NCI-H526 (cell line): ENCODE measurements around the gene CDC14A.
"Not testable (repeated sequence)": the region's sequence is repeated elsewhere in the genome, so short reads cannot be mapped to it uniquely, and the experiment has no call there.

Experiments used
- DNase-seq, 2 experiments: peaks; one replicate each; lab custom pipeline; 2025; lab: John Stamatoyannopoulos, UW

CDC14A gene

GRCh38 chr1:100404821-100405220, 52.5 kb downstream of the CDC14A start:
- no peak for DNase-seq

GRCh38 chr1:100405902-100406301, 53.6 kb downstream of the CDC14A start:
- peak; percentile 7 to 14 for DNase-seq

- DNase-seq = not testable (repeated sequence)
Observed at GRCh38 chr1:100407390-100407789, 55.1 kb downstream of the CDC14A start.

GRCh38 chr1:100411019-100411418, 58.7 kb downstream of the CDC14A start:
- DNase-seq = no peak

GRCh38 chr1:100411574-100411973, 59.3 kb downstream of the CDC14A start:
- DNase-seq = no peak

- no peak for DNase-seq
Observed at GRCh38 chr1:100413035-100413434, 60.7 kb downstream of the CDC14A start.

GRCh38 chr1:100414693-100415497, 62.6 kb downstream of the CDC14A start:
- DNase-seq = peak in 1 of 2 experiments; percentile 29

GRCh38 chr1:100415498-100415778, 63.1 kb downstream of the CDC14A start:
- no peak for DNase-seq

GRCh38 chr1:100419072-100419471, 66.8 kb downstream of the CDC14A start:
- no peak for DNase-seq

- DNase-seq = no peak
Observed at GRCh38 chr1:100422065-100422464, 69.8 kb downstream of the CDC14A start.

GRCh38 chr1:100423832-100424337, 71.6 kb downstream of the CDC14A start:
- no peak for DNase-seq

GRCh38 chr1:100428160-100428559, 75.9 kb downstream of the CDC14A start:
- DNase-seq = no peak

- DNase-seq = no peak
Observed at GRCh38 chr1:100430325-100430756, 78.0 kb downstream of the CDC14A start.

- no peak for DNase-seq
Observed at GRCh38 chr1:100431954-100432353, 79.6 kb downstream of the CDC14A start.

GRCh38 chr1:100433563-100433962, 81.3 kb downstream of the CDC14A start:
- no peak for DNase-seq

GRCh38 chr1:100434831-100435230, 82.5 kb downstream of the CDC14A start:
- DNase-seq = no peak

GRCh38 chr1:100438375-100438774, 86.1 kb downstream of the CDC14A start:
- no peak for DNase-seq

- DNase-seq = no peak
Observed at GRCh38 chr1:100438789-100439188, 86.5 kb downstream of the CDC14A start.

- no peak for DNase-seq
Observed at GRCh38 chr1:100440075-100440809, 87.9 kb downstream of the CDC14A start.

GRCh38 chr1:100441146-100441545, 88.8 kb downstream of the CDC14A start:
- DNase-seq = no peak

- DNase-seq = no peak
Observed at GRCh38 chr1:100441651-100442050, 89.3 kb downstream of the CDC14A start.

GRCh38 chr1:100443811-100444571, 91.7 kb downstream of the CDC14A start:
- DNase-seq = no peak

GRCh38 chr1:100445565-100445964, 93.3 kb downstream of the CDC14A start:
- DNase-seq = no peak
